Spleen (tissue), 11 donors: ENCODE data around the gene ZGPAT. TPM values are rescaled to one million over a fixed set of nuclear protein-coding genes. Genes with fewer than 3 reads are reported as not detected.

Experiments
- DNase-seq: peaks from one replicate; pipeline ENCODE4 v3.0.0-alpha.2; 2020
- H3K27ac ChIP-seq, 8 donors: fragments of 200-600 bp; sonication (generic) in 7 of 8; 1 replicate in 4 of 8; 2 replicates in 4 of 8; pipeline versions ENCODE4 v1.5.0 to v1.8.0; 2016 to 2021; ENCODE audit warnings: inconsistent platforms in 4 of 8, mild to moderate bottlenecking in 4 of 8, moderate library complexity in 1 of 8
- H3K27me3 ChIP-seq, 7 donors: fragments of 200-600 bp; sonication (generic) in 6 of 7; replicated peaks in 1 of 7; 1 replicate in 4 of 7; 2 replicates in 3 of 7; pipeline versions ENCODE4 v1.5.0 to v1.8.0; 2016 to 2021; ENCODE audit warnings: inconsistent platforms in 3 of 7, mild to moderate bottlenecking in 1 of 7
- H3K36me3 ChIP-seq, 6 donors: fragments of 200-600 bp; sonication (generic) in 5 of 6; 1 replicate in 4 of 6; 2 replicates in 2 of 6; pipeline versions ENCODE4 v1.5.0 to v1.8.0; 2016 to 2021; ENCODE audit warnings: inconsistent platforms in 2 of 6
- H3K4me1 ChIP-seq, 6 donors: fragments of 200-600 bp; sonication (generic) in 5 of 6; 1 replicate in 3 of 6; 2 replicates in 3 of 6; pipeline versions ENCODE4 v1.5.0 to v1.8.0; 2016 to 2021; ENCODE audit warnings: inconsistent platforms in 3 of 6
- H3K4me3 ChIP-seq, 8 donors: fragments of 200-600 bp; sonication (generic) in 7 of 8; 1 replicate in 4 of 8; 2 replicates in 4 of 8; pipeline versions ENCODE4 v1.5.0 to v1.8.0; 2016 to 2021; ENCODE audit warnings: inconsistent platforms in 4 of 8, mild to moderate bottlenecking in 4 of 8, moderate library complexity in 2 of 8
- H3K9me3 ChIP-seq, 8 donors: fragments of 200-600 bp; sonication (generic) in 7 of 8; 1 replicate in 4 of 8; 2 replicates in 4 of 8; pipeline versions ENCODE4 v1.5.0 to v1.8.0; 2016 to 2021; ENCODE audit warnings: inconsistent platforms in 4 of 8
- CTCF ChIP-seq, 11 experiments: fragments of 200-600 bp in 7 of 11; fragments of 450-650 bp in 4 of 11; sonication (generic) in 4 of 11; IDR thresholded peaks in 8 of 11; conservative IDR thresholded peaks in 3 of 11; 1 replicate in 7 of 11; 2 replicates in 4 of 11; pipeline versions ENCODE4 v1.4.0 to v1.8.0; 2016 to 2021; ENCODE audit warnings: antibody characterized with exemption in 11 of 11, inconsistent platforms in 4 of 11, mild to moderate bottlenecking in 1 of 11
- POLR2A ChIP-seq, 3 donors: fragments of 450-650 bp; IDR thresholded peaks; one replicate each; pipeline ENCODE4 v1.5.1; 2017; ENCODE audit warnings: antibody characterized with exemption in 3 of 3, mild to moderate bottlenecking in 1 of 3
- POLR2AphosphoS5 ChIP-seq, 3 donors: sonication (generic); formaldehyde crosslinking; IDR thresholded peaks; one replicate each; pipeline ENCODE4 v1.5.1; 2017; ENCODE audit warnings: antibody characterized with exemption in 3 of 3
- WGBS, 5 donors: extraction: QIAGEN DNeasy Blood & Tissue Kit in 3 of 5; methylation state at CpG; one replicate each; pipeline versions ENCODE4 v1.1.5 to v1.1.7; 2013 to 2018; 5-methylcytosine and 5-hydroxymethylcytosine counted together
- intact Hi-C: fragments of 100-400 bp; cut with DNase I; formaldehyde crosslinking; loops from one replicate; pipeline ENCODE4 v1.15.0; 2023; ENCODE audit warnings: low total_unique reads
- polyA plus RNA-seq, 3 donors: library from polyadenylated mRNA; stranded (reverse); fragments of 200-250 nt; gene quantifications; one replicate each; pipeline ENCODE4 v1.2.1, GENCODE V29; 2013
- total RNA-seq, 7 donors: library from RNA; depleted of rRNA in 3 of 7; stranded (reverse); fragments of >200 nt in 3 of 7; fragmentation: NEBNext Ultra II Directional in 4 of 7; extraction: Animal tissue kit (Norgen Biotek cat#: 25700) in 4 of 7; gene quantifications; one replicate each; pipeline versions ENCODE4 v1.1.0 to v1.2.1, GENCODE V29; 2016 to 2021
- donor health status: healthy with polysubstance abuse.
- donor health status: DM: no; HTN: no; CAD: no; lungs with moderate emphysema.
- donor health status: DM: no; HTN: no; CAD: no.
- donor health status: Bipolar disorder and iron deficiency.
- donor health status: healthy.
- donor health status: DM: no; HTN: no; CAD: no.
- donor health status: DM: yes; HTN: yes; CAD: no.

Gene ZGPAT
- total and polyA plus RNA-seq, 10 donors: 23.6 to 72.8 (median 38.2) TPM

- Histone ChIP-seq H3K36me3 (peaks cover 0 to 57% (median 9%) of the 10 kb centered on the region in 6 donors), H3K4me1 (peaks cover 0 to 40% (median 9%) of the 10 kb centered on the region in 6 donors), H3K4me3 (no peak overlapping the region), H3K27me3 (no peaks in the 10 kb centered on the region), H3K27ac (peak overlapping the region in 6 of 8 donors; percentile 18 to 59 (median 44)), H3K9me3 (no peaks in the 10 kb centered on the region)
- TF ChIP-seq POLR2AphosphoS5 (IDR thresholded peaks at IDR 0.05): peak in 2 of 3 donors; percentile 28 to 33
- TF ChIP-seq CTCF (IDR thresholded peaks at IDR 0.05 in 8 of 11, conservative IDR thresholded peaks at IDR 0.05 in 3 of 11): no peak
- TF ChIP-seq POLR2A (IDR thresholded peaks at IDR 0.05): no peak
- WGBS, 5 donors: 68 to 79% (median 73%) methylated on average over 16 of the region's 16 CpGs
- DNase-seq: no peak
- intact Hi-C loops: no loop called here
Measured at GRCh38 chr20:63765082-63765873, 57.4 kb downstream of the ZGPAT start.

GRCh38 chr20:63765902-63766301 lies 58.1 kb downstream of the ZGPAT start:
- Histone ChIP-seq H3K9me3 (no peaks in the 10 kb centered on the region), H3K4me3 (no peak overlapping the region), H3K27me3 (no peaks in the 10 kb centered on the region), H3K27ac (peak overlapping the region in 4 of 8 donors; percentile 18 to 59 (median 45)), H3K4me1 (peaks cover 0 to 37% (median 7%) of the 10 kb centered on the region in 6 donors), H3K36me3 (peaks cover 0 to 62% (median 9%) of the 10 kb centered on the region in 6 donors)
- intact Hi-C loops: no loop called here
- no peak for DNase-seq
- WGBS, 5 donors: 87 to 95% (median 93%) methylated on average over 5 to 7 of the region's 7 CpGs
- TF ChIP-seq POLR2A (IDR thresholded peaks at IDR 0.05) (no peak), POLR2AphosphoS5 (IDR thresholded peaks at IDR 0.05) (no peak), CTCF (IDR thresholded peaks at IDR 0.05 in 8 of 11, conservative IDR thresholded peaks at IDR 0.05 in 3 of 11) (no peak)

GRCh38 chr20:63766695-63767426 lies 59.0 kb downstream of the ZGPAT start:
- H3K36me3 ChIP-seq: peaks cover 0 to 64% (median 10%) of the 10 kb centered on the region in 6 donors
- intact Hi-C loops: no loop called here
- peak overlapping the region in 3 of 8 donors; percentile 36 to 48 (median 37) for H3K27ac ChIP-seq
- no peak overlapping the region for H3K4me3 ChIP-seq
- TF ChIP-seq POLR2A (IDR thresholded peaks at IDR 0.05) (no peak), POLR2AphosphoS5 (IDR thresholded peaks at IDR 0.05) (no peak), CTCF (IDR thresholded peaks at IDR 0.05 in 8 of 11, conservative IDR thresholded peaks at IDR 0.05 in 3 of 11) (no peak)
- no peaks in the 10 kb centered on the region for H3K27me3 ChIP-seq
- no peaks in the 10 kb centered on the region for H3K9me3 ChIP-seq
- WGBS, 5 donors: 90 to 94% (median 93%) methylated on average over 38 of the region's 38 CpGs
- DNase-seq: no peak
- peaks cover 0 to 44% (median 9%) of the 10 kb centered on the region in 6 donors for H3K4me1 ChIP-seq

- intact Hi-C loops: no loop called here
- no peak overlapping the region for H3K4me3 ChIP-seq
- H3K27me3 ChIP-seq: no peaks in the 10 kb centered on the region
- DNase-seq: no peak
- peak overlapping the region in 3 of 8 donors; percentile 36 to 48 (median 37) for H3K27ac ChIP-seq
- WGBS, 5 donors: 76 to 86% (median 84%) methylated on average over 15 to 18 of the region's 18 CpGs
- H3K9me3 ChIP-seq: no peaks in the 10 kb centered on the region
- H3K4me1 ChIP-seq: peaks cover 0 to 50% (median 12%) of the 10 kb centered on the region in 6 donors
- peaks cover 0 to 58% (median 10%) of the 10 kb centered on the region in 6 donors for H3K36me3 ChIP-seq
- TF ChIP-seq POLR2AphosphoS5 (IDR thresholded peaks at IDR 0.05) (peak in 2 of 3 donors; percentile 49 to 79), CTCF (IDR thresholded peaks at IDR 0.05 in 8 of 11, conservative IDR thresholded peaks at IDR 0.05 in 3 of 11) (no peak)
Measured at GRCh38 chr20:63767456-63767855, 59.6 kb downstream of the ZGPAT start.
